HG03378 (cell line): ENCODE data around the gene DCAF6.
"Not testable (repeated sequence)": the region's sequence is repeated elsewhere in the genome, so short reads cannot be mapped to it uniquely, and the experiment has no call there.

Experiments
- ATAC-seq: cut with Tn5 transposase; IDR thresholded peaks from one replicate; pipeline ENCODE4 v1.9.1; 2021; ENCODE audit warnings: mild to moderate bottlenecking, moderate library complexity; ENCODE audit not compliant: unreplicated experiment

The DCAF6 gene

DNA sequence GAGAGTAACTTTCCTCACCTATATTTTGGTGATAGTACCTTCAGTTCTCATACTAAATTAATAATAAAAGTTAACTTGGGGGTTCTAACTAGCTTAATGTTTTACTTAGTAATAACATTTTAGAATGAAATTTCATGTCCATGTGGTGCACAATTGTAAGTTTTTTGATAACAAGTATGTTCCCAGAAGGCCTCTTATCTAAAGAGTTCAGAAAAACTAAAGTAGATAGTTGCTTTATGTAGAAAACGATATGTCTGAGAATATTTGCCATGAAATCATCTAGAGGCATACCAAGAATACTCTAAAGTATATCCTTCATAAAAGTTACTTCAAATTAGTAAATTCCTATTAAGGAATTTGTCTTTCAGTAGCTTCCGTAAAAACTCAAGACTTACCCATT, 12.4 kb upstream of the DCAF6 start:
- no peak for ATAC-seq

DNA sequence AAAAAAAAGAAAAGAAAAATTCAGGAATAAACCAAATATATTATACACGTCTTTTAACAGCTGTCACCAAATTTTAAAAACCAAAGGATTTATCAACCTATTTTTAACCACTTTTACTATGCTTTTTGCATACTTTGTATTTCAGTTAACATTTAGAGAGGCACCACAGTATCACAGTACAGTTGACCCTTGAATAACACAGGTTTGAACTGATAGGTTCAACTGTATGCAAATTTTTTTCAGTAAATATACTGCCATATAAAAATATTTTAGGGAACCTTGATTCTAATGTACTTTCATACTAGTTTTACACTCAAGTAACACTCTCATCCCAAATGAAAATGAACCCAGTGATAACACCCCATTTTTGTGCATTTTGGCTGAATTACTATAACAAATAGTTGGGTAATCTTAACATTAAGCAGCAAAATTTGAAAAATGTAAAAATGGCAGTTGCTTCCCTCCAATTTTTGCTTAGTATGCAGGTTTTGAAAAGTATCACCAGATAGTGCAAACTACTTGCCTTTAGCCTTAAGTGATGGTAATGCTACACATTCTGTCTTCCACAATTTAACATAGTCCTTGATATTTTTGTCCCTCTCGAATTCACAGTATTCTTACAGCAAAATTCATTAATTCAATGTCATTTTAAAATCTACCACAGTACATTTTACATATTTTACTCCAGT, 11.8 kb upstream of the DCAF6 start:
- ATAC-seq, result no peak

DNA sequence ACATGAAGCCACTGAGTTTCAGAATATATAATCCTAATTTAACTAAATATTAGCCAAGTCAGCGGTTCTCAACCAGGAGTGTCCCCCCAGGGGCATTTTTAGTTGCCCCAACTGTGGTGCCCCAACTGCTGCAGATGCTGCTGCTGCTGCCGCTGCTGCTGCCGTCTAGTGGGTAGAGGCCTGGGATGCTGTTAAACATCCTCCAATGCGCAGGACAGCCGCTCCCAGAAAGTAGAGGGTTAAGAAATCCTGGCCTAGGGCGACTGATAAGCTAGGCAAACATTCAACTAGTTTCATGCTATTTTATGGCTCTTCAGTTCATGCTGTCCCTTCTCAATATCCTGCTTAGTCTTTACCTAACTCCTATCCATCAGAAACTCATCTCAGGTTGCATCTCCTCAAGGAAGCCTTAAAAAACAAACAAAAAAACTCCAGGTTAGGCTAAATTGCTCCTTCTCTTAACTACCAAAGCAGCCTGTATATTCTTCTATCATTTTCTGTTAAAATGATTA, 9.9 kb upstream of the DCAF6 start:
- no peak for ATAC-seq

DNA sequence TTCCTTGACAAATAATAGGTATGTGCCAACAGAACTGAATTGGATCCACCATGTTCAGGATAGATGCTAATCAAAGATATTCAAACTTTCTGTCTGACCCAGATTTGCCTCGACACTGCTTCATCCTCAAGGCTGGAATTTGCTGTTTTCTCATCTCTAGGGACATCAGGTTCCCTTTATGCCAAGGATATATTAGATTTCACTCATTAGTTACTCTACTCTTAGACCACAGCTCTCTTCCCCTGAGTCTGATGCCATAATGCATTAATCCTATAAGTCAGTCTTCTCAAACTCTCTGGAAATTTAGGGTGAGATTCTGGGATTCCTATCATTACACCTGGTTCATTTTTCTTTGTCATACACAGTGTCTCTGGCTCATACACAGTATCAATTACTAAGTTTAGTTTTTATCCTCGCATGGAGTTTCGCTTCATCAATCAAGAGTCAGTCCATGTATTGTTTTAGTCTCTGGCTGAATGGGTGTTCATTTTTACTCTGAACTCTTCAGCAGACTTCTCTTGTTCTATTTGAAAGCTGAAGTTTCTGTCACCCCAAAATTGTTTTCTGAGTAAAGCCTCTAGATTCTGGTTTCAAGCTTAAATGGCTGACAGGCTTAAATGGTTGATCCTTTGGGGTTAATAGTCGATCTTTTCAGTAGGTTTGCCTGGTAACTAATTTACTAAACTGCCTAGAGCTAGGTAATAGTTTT, 9.3 kb upstream of the DCAF6 start:
- peak; percentile 40 for ATAC-seq

DNA sequence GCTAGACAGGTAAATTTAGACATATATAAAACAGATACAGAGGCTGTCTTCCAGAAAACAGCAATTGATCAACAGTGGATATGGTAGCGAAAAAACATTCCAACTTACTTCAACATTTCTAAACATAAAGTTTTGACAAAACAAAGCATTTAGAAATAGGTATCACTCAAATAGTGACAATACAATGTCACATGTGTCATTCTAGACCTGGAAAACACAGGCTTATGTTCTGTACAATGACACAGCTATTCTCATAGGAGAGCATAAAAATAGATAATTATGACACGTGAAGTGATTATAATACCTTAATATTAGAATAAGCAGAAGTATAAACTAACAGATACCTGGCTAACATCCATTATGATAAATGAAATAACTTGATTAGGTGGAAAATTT, 8.0 kb upstream of the DCAF6 start:
- ATAC-seq, result no peak

DNA sequence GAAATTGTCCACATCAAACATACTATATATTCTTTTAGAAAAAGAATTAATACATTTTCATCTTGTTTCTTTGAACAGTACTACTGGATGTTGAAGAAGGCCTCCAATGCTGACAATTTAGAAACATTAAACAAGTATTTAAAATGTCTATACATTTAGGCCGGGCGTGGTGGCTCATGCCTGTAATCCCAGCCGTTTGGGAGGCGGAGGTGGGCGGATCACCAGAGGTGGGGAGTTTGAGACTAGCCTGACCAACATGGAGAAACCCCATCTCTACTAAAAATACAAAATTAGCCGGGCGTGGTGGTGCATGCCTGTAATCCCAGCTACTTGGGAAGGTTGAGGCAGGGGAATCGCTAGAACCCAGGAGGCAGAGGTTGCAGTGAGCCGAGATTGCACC, 7.6 kb upstream of the DCAF6 start:
- ATAC-seq, result not testable (repeated sequence)

DNA sequence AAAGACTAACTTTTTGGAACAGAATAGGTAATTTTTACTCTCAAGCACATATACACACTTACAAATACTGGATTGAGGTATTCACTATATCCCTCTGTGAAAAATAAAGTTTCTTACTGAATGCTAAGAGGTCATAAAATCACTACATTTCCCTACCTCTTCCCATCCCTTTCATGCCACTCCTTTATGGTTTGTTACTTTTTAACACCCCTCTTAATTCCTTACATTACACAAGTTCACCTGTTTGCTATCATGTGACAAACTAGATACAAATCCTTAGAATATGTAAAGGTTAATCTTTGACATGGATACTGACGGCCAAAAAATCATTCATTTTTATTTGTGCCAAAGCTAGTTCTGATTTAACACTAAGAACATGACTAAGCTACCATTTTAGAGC, 6.8 kb upstream of the DCAF6 start:
- no peak for ATAC-seq

DNA sequence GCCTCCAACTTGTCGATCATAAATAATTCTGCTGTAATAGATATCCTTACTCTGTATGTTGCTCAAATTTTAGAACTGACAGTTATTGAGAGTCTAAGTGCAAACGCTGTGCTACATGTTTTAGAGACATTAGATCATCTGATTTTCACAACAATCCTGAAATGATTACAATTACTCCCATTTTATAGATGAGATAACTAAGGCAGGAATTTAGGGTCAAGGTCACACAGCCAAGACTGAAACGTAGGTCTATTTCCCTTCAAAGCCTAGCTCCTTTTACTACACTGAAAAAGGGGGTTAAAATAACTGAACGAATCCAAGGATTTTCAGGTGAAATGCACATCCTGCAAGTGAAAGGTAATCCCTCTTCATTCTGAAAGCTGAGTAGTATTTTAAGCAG, 2.7 kb upstream of the DCAF6 start:
- no peak for ATAC-seq

DNA sequence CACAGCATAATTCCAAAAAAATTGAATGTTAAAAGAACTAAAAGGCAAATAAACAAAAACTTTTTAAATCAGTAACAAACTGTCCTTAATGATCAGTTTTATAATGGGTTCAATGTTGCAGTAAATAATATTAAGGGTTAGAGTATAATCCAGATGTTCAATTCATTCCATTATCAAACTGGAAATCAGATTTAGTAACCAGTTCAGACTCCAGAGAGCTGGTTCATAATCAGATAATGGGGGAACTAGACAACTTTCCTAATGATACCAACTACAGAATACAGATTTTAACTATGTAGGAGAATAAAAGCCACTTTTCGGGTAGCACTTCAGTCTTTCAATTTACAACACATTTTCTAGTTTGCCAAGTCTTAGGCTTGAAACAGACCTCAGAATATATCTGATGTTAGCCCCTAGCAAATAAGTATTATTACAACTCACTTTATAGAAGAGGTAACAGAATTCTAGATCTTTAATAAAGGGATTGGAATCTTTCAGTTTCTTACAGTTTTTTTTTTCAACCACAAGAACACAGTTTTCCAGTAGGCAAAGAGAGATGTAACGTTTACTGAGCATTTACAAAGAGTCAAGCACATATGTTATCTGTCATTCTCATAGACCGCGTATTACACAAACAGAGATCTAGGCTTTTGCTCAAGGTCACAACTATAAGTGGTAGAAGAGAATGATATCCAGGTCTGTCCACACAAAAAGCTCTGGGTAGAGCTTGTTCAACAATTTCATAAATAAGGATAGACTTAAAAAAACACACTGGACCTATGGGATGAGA, 1.9 kb upstream of the DCAF6 start:
- no peak for ATAC-seq

DNA sequence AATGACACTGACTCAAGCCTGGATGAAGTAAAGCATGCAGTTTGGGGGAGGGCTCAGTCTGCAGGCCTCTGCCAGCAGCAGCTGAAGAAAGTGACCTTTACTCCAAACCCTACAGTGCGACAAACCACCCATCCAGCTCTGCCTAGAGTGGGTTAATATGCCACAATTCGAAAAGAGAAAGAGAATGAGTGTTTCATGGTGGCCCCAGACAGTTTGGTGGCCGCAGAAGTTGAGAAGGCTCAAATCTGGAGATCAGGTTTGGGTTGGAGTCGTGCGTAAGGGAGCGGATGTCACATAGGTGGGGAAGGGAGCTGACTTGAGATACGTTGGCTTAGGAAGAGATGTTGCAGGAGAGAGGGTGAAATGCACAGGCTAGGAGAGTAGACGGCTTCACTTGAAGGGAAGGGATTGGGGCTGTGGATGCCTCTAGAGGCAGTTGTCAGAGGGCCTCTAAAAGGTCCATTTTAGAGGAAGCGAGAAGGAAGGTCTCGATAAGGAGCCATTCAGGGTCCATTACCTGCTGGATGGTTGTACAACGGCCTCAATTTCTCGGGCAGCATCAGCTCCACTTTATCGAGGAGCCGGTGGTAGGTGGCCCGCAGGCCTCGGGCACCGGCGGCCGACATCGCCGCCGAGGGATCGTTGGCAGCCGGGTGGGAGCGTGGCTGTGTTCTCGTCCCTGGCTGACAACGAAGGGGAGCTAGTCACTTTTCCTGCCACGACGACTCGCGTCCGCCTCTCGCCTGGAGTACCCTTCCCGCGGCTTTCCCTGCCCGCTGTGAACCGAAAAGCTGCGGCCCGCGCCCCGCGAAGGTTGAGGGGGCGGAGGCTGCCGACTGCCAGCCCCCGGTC, 1.0 kb upstream of the DCAF6 start:
- peak; percentile 10 for ATAC-seq

DNA sequence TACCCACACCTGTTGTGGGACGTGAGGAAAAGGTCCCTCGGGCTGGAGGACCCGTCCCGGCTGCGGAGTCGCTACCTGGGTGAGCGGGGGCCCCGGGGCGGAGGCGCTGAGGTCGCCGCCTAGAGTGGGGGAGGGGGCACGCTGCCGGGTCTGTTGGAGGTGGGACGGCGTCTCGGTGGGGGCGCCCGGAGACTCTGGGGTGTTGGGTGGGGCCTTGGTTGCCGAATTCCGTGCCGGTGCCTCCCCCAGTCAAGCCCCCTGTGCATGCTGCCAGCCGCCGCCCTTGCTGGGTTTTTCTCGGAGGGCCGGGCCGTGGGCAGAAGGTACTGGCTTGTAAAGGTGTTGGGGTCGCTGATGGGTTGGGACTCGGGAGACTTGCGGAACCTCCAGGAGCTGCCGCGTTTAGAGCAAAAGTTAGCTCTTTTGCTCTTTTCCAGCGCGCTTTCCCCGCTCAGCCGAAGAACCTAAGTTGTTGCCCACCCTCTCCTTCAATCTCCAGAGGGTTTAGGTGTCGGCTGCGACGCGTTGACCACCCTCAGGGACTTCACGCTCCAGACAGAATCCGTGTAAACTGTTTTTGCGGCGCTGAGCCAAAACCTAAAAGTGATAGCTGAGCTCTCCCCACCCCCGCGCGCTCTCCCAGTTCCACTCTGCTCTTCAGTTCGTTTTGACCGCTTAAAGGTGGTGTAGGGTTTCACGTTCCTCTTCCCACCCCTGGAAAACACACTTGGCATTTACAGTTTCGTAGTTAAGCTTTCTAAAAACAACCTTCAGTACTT, 636 bp downstream of the DCAF6 start, which contains the start of gene MPC2:
Gene MPC2, minus strand, starts transcription at position 143 of the 779 bp plus-strand sequence. CDS start 1,231 bp downstream, outside the sequence.
- ATAC-seq, result no peak

DNA sequence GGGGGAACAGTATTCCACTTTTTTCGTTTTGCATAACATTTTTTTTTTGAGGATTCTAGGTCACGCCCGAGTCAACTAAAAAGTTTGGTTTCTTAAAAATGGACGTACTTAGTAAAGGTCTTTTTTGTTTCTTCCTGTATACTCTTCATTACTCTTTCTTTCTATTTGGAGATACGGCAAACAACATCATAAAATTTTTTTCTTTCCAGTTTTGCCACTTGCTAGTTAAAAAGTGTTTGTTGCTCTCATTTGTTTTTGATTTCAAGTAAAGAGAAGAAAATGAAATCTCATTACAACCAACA, 1.2 kb downstream of the DCAF6 start:
- ATAC-seq, result no peak

DNA sequence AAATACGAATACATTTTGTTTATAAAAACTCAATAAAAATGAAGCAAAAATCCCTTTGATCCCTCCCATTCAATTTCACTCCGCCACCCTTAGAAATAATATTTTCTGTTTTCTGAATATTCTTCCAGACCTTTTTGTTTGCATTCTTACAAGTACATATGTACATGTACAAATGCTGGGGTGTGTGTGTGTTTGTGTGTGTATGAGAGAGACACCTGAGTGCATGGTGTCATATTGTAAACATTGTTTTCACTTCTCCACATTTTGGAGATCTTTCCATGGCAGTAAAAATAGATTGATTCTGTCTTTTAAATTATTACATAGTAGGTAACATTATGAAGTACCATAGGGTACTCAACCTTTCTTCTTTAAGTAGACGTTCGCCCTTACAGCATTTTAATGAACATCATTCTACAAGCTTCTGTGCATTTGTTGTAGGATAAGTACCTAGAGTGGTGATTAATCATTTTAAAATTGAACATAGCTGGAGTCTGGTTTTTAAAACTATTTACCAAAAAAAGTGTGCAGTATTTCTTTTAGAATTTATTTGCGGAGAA, 1.7 kb downstream of the DCAF6 start:
- no peak for ATAC-seq

DNA sequence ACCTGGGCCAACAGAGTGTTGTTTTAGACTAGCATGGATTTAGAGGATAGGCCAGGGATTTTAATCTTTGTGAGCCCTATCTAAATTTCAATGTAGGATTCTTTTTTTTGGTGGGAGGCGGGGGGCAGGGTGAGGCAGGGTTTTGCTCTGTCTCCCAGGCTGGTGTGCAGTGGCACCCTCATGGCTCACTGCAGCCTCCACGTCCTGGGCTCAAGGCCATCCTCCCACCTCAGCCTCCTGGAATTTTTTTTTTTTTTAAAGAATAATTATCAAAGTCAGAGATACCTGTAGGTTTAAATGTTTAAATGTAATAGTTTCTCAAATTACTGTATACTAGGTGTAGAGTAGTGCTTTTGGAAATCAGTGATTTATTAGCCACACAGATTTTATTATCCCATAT, 3.8 kb downstream of the DCAF6 start:
- no peak for ATAC-seq

DNA sequence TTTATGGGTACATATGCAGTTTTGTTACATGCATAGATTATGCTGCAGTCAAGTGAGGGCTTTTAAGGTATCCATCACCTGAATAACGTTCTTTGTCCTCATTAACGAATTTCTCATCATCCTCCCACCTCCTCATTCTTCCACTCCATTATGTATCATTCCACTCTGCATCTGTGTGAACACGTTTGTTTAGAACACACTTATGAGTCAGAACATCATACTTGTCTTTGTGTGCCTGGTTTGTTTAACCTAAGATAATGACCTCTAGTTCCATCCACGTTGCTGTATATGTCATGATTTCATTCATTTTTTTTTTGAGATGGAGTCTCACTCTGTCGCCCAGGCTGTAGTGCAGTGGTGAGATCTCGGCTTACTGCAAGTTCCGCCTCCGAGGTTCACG, 7.1 kb downstream of the DCAF6 start:
- ATAC-seq, result no peak

DNA sequence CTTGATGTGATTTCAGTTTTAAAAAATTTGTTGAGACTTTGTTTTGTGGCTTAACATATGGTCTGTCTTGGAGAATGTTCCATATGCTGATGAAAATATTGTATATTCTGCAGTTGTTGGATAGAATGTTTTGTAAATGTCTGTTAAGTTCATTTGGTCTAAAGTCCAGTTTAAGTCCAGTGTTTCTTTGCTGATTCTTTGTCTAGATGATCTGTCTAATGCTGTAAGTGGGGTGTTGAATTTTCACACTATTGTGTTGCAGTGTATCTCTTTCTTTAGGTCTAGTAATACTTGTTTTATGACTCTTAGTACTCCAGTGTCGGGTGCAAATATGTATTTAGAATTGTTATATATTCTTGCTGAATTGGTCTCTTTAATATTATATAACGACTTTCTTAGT, 11.2 kb downstream of the DCAF6 start:
- no peak for ATAC-seq

DNA sequence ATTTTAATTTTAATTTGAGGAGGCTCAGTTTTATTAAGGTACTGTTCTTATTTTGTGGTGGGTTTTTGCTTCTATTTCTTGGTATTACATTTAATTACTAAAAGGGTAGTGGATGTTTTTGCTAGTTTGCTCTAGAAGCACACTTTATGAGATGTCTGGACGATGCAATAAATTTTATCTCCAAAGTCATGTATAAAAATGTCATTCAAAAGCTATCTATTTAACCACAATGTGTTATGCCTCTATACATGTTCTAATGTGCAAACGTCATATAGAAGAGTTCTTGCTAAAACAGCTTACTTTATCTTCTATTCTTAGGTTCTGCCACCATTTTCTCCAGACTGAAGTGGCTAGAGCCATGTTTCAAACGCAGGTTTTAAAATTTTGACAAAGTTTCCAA, 13.3 kb downstream of the DCAF6 start:
- ATAC-seq, result no peak

DNA sequence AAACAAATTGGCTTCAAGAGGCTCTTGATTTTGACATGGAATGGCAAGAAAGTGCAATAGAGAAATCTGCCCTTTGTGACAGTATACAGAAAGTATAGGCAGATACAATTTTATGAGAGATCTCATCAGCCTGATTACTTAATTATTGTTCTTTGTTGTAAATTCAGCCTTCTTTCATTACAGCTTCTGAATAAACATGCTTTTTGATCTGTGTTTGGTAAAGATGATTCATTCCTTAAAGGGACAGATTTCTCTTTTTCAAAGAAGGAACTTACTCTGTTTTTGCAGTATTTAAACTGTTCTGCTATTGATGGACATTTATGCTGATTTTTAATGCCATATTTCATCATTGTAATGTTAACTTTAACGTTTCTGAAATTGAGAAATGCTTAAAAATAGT, 14.1 kb downstream of the DCAF6 start:
- ATAC-seq, result no peak

DNA sequence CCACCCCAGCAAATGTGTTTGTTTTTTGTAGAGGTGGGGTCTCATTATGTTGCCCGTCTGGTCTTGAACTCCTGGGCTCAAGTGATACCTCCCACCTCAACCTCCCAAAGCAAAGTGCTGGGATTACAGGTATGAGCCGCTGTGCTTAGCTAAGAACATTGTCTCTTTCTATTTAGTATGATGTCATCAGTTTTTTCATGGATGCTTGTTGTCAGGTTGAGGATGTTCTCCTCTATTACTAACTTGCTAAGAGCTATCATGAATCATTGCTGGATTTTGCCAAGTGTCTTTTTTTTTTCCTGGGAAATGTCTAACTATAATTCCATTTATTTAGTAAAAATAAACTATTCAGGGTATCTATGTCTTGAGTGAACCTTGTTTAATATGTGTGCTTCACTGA, 19.4 kb downstream of the DCAF6 start:
- no peak for ATAC-seq

DNA sequence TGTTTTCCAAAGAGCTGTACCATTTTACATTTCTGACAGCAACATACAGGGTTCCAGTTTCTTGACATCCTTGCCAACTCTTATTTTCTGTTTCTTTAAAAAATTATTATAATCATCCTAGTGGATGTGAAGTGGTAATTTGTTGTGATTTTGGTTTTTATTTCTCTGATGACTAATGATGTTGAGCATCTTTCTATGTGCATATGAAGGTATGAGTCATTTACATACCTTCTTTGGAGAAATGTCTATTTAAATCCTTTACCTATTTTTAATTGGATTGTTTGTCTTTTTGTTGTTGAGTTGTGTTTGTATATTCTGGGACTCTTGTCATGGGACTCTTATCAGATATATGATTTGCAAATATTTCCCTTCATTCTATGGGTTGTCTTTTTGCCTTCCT, 21.2 kb downstream of the DCAF6 start:
- ATAC-seq, result no peak
